Neural cell (in vitro differentiated cells): ENCODE measurements around the gene CKB. TPM values are rescaled to one million over a fixed set of nuclear protein-coding genes. Genes with fewer than 3 reads are reported as not detected.

Experiments
- H2AFZ ChIP-seq: fragments of 200-600, 300-800 bp; sonication (generic), shearing (Covaris generic); 2 replicates; pipeline ENCODE4 v1.6.0; 2014; ENCODE audit warnings: low read depth, mild to moderate bottlenecking, antibody characterized with exemption, low read length, moderate library complexity
- H3F3A ChIP-seq: fragments of 200-600 bp; shearing (Covaris generic); 2 replicates; pipeline ENCODE4 v1.6.1; 2016; ENCODE audit warnings: mild to moderate bottlenecking, moderate library complexity, mixed read lengths, antibody characterized with exemption, low read length; ENCODE audit not compliant: insufficient read depth, poor library complexity, severe bottlenecking
- H3K27ac ChIP-seq: fragments of 200-600, 300-800 bp; sonication (generic), shearing (Covaris generic); 2 replicates; pipeline ENCODE4 v1.5.1; 2014; ENCODE audit warnings: mild to moderate bottlenecking, low read length, moderate library complexity
- H3K27me3 ChIP-seq: fragments of 300-800, 200-600 bp; sonication (generic), shearing (Covaris generic); 2 replicates; pipeline ENCODE4 v1.6.0; 2014; ENCODE audit warnings: mild to moderate bottlenecking, low read depth, low read length, moderate library complexity; ENCODE audit not compliant: insufficient read depth
- H3K36me3 ChIP-seq: fragments of 300-800, 200-600 bp; sonication (generic), shearing (Covaris generic); 2 replicates; pipeline ENCODE4 v1.5.1; 2014; ENCODE audit warnings: mild to moderate bottlenecking, antibody characterized with exemption, low read length, moderate library complexity; ENCODE audit not compliant: insufficient read depth
- H3K4me2 ChIP-seq: fragments of 300-800, 200-600 bp; sonication (generic), shearing (Covaris generic); 2 replicates; pipeline ENCODE4 v1.6.0; 2014; ENCODE audit warnings: mild to moderate bottlenecking, low read length
- H3K4me3 ChIP-seq: fragments of 300-800, 200-600 bp; sonication (generic), shearing (Covaris generic); 2 replicates; pipeline ENCODE4 v1.5.1; 2014; ENCODE audit warnings: mild to moderate bottlenecking, low read length, moderate library complexity
- H3K79me2 ChIP-seq: fragments of 200-600 bp; shearing (Covaris generic); replicated peaks from 2 replicates; pipeline ENCODE4 v1.6.0; 2014; ENCODE audit warnings: mild to moderate bottlenecking, low read length, moderate library complexity; ENCODE audit not compliant: insufficient read depth
- H3K9ac ChIP-seq: fragments of 300-800, 200-600 bp; sonication (generic), shearing (Covaris generic); 2 replicates; pipeline ENCODE4 v1.6.1; 2016; ENCODE audit warnings: mild to moderate bottlenecking, low read length, mixed read lengths
- H3K9me2 ChIP-seq: fragments of 200-600 bp; shearing (Covaris generic); 2 replicates; pipeline ENCODE4 v1.6.1; 2016; ENCODE audit warnings: mild to moderate bottlenecking, low read length, mixed read lengths; ENCODE audit not compliant: insufficient read depth
- H3K9me3 ChIP-seq: fragments of 200-600, 300-800 bp; sonication (generic), shearing (Covaris generic); 2 replicates; pipeline ENCODE4 v1.6.1; 2016; ENCODE audit warnings: mild to moderate bottlenecking, mixed run types, low read length, moderate library complexity, mixed read lengths
- H4K20me1 ChIP-seq: fragments of 200-600 bp; shearing (Covaris generic); 2 replicates; pipeline ENCODE4 v1.6.1; 2016; ENCODE audit warnings: mild to moderate bottlenecking, mixed run types; ENCODE audit not compliant: insufficient read depth
- EP300 ChIP-seq: fragments of 450-650 bp; conservative IDR thresholded peaks from 2 replicates; pipeline ENCODE4 v1.6.1; 2014; ENCODE audit warnings: antibody characterized with exemption, mild to moderate bottlenecking, moderate library complexity; ENCODE audit not compliant: poor library complexity, severe bottlenecking
- EZH2 ChIP-seq: fragments of 200-600, 300-800 bp; shearing (Covaris generic), sonication (generic); IDR thresholded peaks from 2 replicates; pipeline ENCODE4 v1.6.1; 2014; ENCODE audit warnings: antibody characterized with exemption, low read length, borderline replicate concordance, mild to moderate bottlenecking; ENCODE audit not compliant: insufficient read depth, poor library complexity, severe bottlenecking
- MXI1 ChIP-seq: fragments of 450-650 bp; conservative IDR thresholded peaks from 2 replicates; pipeline ENCODE4 v1.6.1; 2014; ENCODE audit warnings: antibody characterized with exemption, mild to moderate bottlenecking; ENCODE audit not compliant: poor library complexity, severe bottlenecking
- POLR2AphosphoS5 ChIP-seq: IDR thresholded peaks from 2 replicates; pipeline ENCODE4 v1.6.1; 2012
- RAD21 ChIP-seq: fragments of 450-650 bp; conservative IDR thresholded peaks from 2 replicates; pipeline ENCODE4 v1.6.1; 2014; ENCODE audit warnings: antibody characterized with exemption, mild to moderate bottlenecking, moderate library complexity
- SMC3 ChIP-seq: fragments of 450-650 bp; conservative IDR thresholded peaks from 2 replicates; pipeline ENCODE4 v1.6.1; 2014; ENCODE audit warnings: antibody characterized with exemption, mild to moderate bottlenecking, moderate library complexity; ENCODE audit not compliant: poor library complexity
- TAF1 ChIP-seq: IDR thresholded peaks from 2 replicates; pipeline ENCODE4 v1.6.1; 2012; ENCODE audit warnings: low read depth
- polyA plus RNA-seq: library from polyadenylated mRNA; depleted of rRNA; stranded (reverse); fragments of >200 nt; gene quantifications from 2 replicates; pipeline ENCODE4 v1.2.3, GENCODE V29; 2014
- TF ChIP-seq, protein P1 (sequence below): fragments of 450-650 bp; IDR thresholded peaks from 2 replicates; pipeline ENCODE4 v1.5.1; 2014; ENCODE audit warnings: antibody characterized with exemption, mild to moderate bottlenecking, moderate library complexity; ENCODE audit not compliant: poor library complexity, severe bottlenecking
- TF ChIP-seq, protein P2 (sequence below): IDR thresholded peaks from 2 replicates; pipeline ENCODE4 v1.6.1; 2012; ENCODE audit warnings: borderline replicate concordance

CKB gene
- polyA plus RNA-seq, 1 donor from 2014 or later: 918 TPM

DNA sequence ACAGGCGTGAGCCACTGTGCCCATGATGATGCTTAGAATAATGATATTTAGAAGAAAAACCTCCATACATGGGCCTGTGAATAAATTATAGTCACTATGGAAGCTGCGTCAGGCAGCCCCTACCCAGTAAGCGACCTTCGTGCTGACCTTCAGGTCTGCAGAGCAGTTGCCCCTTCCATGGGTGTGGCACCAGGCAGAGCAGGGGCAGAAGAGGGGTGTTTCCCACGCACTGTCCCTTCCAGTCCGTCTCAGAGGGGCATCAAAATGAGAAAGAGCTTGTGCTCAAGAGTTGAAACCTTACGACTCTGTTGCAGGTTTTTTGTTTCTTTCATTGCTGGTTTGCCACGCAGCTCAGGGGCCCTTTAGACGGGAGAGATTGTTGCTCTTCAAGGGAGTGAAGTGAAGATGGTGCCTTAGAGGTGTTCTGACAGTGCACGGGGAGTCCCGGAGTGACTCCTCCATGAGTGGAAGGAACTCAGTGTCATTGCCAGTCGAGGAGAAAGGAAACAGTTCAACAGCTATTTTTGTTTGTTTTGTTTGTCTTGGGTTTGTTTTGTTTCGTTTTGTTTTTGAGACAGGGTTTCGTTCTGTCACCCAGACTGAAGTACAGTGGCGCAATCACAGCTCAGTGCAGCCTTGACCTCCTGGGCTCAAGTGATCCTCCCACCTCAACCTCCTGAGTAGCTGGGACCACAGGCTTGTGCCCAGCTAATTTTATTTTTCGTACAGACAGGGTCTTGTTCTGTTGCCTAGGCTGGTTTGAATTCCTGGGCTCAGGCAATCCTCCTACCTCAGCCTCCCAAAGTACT lies 13.9 kb downstream of the CKB start:
- H3K9me3 ChIP-seq: no peaks in the 10 kb centered on the region
- no peak overlapping the region for H3K9ac ChIP-seq
- no peak overlapping the region for H2AFZ ChIP-seq
- H3K4me2 ChIP-seq: no peak overlapping the region
- H3K79me2 ChIP-seq: no peaks in the 10 kb centered on the region
- H3K9me2 ChIP-seq: no peaks in the 10 kb centered on the region
- H3K4me3 ChIP-seq: no peak overlapping the region
- no peaks in the 10 kb centered on the region for H3K27me3 ChIP-seq
- no peak overlapping the region for H3K27ac ChIP-seq
- peaks cover 4% of the 10 kb centered on the region for H3K36me3 ChIP-seq
- H4K20me1 ChIP-seq: no peaks in the 10 kb centered on the region
- H3F3A ChIP-seq: no peaks in the 10 kb centered on the region
- TF ChIP-seq RAD21 (no peak), TAF1 (no peak), EZH2 (no peak), EP300 (no peak), SMC3 (no peak), MXI1 (no peak), POLR2AphosphoS5 (no peak)
- TF ChIP-seq, protein P1, sequence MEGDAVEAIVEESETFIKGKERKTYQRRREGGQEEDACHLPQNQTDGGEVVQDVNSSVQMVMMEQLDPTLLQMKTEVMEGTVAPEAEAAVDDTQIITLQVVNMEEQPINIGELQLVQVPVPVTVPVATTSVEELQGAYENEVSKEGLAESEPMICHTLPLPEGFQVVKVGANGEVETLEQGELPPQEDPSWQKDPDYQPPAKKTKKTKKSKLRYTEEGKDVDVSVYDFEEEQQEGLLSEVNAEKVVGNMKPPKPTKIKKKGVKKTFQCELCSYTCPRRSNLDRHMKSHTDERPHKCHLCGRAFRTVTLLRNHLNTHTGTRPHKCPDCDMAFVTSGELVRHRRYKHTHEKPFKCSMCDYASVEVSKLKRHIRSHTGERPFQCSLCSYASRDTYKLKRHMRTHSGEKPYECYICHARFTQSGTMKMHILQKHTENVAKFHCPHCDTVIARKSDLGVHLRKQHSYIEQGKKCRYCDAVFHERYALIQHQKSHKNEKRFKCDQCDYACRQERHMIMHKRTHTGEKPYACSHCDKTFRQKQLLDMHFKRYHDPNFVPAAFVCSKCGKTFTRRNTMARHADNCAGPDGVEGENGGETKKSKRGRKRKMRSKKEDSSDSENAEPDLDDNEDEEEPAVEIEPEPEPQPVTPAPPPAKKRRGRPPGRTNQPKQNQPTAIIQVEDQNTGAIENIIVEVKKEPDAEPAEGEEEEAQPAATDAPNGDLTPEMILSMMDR: no peak
- TF ChIP-seq, protein P2, sequence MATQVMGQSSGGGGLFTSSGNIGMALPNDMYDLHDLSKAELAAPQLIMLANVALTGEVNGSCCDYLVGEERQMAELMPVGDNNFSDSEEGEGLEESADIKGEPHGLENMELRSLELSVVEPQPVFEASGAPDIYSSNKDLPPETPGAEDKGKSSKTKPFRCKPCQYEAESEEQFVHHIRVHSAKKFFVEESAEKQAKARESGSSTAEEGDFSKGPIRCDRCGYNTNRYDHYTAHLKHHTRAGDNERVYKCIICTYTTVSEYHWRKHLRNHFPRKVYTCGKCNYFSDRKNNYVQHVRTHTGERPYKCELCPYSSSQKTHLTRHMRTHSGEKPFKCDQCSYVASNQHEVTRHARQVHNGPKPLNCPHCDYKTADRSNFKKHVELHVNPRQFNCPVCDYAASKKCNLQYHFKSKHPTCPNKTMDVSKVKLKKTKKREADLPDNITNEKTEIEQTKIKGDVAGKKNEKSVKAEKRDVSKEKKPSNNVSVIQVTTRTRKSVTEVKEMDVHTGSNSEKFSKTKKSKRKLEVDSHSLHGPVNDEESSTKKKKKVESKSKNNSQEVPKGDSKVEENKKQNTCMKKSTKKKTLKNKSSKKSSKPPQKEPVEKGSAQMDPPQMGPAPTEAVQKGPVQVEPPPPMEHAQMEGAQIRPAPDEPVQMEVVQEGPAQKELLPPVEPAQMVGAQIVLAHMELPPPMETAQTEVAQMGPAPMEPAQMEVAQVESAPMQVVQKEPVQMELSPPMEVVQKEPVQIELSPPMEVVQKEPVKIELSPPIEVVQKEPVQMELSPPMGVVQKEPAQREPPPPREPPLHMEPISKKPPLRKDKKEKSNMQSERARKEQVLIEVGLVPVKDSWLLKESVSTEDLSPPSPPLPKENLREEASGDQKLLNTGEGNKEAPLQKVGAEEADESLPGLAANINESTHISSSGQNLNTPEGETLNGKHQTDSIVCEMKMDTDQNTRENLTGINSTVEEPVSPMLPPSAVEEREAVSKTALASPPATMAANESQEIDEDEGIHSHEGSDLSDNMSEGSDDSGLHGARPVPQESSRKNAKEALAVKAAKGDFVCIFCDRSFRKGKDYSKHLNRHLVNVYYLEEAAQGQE: no peak

DNA sequence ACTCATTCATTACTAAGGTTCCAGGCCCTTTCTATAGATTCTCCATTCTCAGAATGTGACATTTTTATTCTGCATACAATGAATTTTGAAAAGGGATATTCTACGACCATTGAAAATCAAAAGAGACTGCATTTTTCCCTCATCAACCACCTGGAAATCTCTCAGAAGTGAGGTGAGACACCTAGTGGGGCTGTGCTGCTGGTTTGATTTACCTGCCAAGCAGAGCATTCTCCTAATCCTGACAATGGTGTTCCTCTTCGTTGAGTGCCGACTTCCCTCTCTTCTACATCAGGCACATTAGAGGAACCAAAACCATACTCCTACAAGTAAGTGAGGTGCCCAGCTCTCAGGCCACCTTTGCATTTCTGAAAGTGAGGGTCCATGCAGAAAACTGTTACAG lies 14.9 kb downstream of the CKB start:
- Histone ChIP-seq H2AFZ (no peak overlapping the region), H4K20me1 (no peaks in the 10 kb centered on the region), H3K4me3 (no peak overlapping the region), H3F3A (no peaks in the 10 kb centered on the region), H3K36me3 (peaks cover 4% of the 10 kb centered on the region), H3K27ac (no peak overlapping the region), H3K4me2 (no peak overlapping the region), H3K79me2 (no peaks in the 10 kb centered on the region), H3K9ac (no peak overlapping the region), H3K9me3 (no peaks in the 10 kb centered on the region), H3K9me2 (no peaks in the 10 kb centered on the region), H3K27me3 (no peaks in the 10 kb centered on the region)
- TF ChIP-seq, protein P2: no peak
- TF ChIP-seq, protein P1: peak; percentile 20
- TF ChIP-seq EP300: no peak
- TF ChIP-seq POLR2AphosphoS5: no peak
- no peak for TF ChIP-seq EZH2
- TF ChIP-seq TAF1: no peak
- TF ChIP-seq RAD21: no peak
